Liver (tissue), 9 donors: ENCODE data around the gene IL36G. TPM values are rescaled to one million over a fixed set of nuclear protein-coding genes. Genes with fewer than 3 reads are reported as not detected.
A peak's percentile ranks its signal among the peaks of the same experiment; 100 is the strongest.

Experiments used
- DNase-seq: peaks from one replicate; pipeline ENCODE4 v3.0.0-alpha.2; 2017; ENCODE audit warnings: low spot score
- H3K27ac ChIP-seq, 2 donors: one replicate each; pipeline ENCODE4 v1.7.0; 2013; ENCODE audit warnings: inconsistent platforms in 2 of 2, low read length in 2 of 2, control low read depth in 1 of 2, low read depth in 1 of 2, mild to moderate bottlenecking in 1 of 2
- H3K27me3 ChIP-seq, 4 donors: one replicate each; pipeline versions ENCODE4 v1.6.1 to v1.7.0; 2013; ENCODE audit warnings: low read length in 3 of 4, inconsistent platforms in 1 of 4, mild to moderate bottlenecking in 1 of 4, moderate library complexity in 1 of 4; ENCODE audit not compliant: control insufficient read depth in 4 of 4, insufficient read depth in 4 of 4
- H3K36me3 ChIP-seq, 4 donors: one replicate each; pipeline versions ENCODE4 v1.6.1 to v1.7.0; 2013; ENCODE audit warnings: low read length in 3 of 4, mild to moderate bottlenecking in 3 of 4, low read depth in 1 of 4, moderate library complexity in 1 of 4; ENCODE audit not compliant: control insufficient read depth in 4 of 4, insufficient read depth in 3 of 4
- H3K4me1 ChIP-seq, 4 donors: one replicate each; pipeline versions ENCODE4 v1.6.1 to v1.7.0; 2013; ENCODE audit warnings: low read length in 3 of 4, mild to moderate bottlenecking in 3 of 4, moderate library complexity in 1 of 4; ENCODE audit not compliant: control insufficient read depth in 4 of 4, insufficient read depth in 4 of 4
- H3K4me3 ChIP-seq, 3 donors: one replicate each; pipeline versions ENCODE4 v1.6.1 to v1.7.0; 2013; ENCODE audit warnings: low read length in 3 of 3, control low read depth in 1 of 3, low read depth in 1 of 3, mild to moderate bottlenecking in 1 of 3
- H3K9ac ChIP-seq, 2 donors: one replicate each; pipeline ENCODE4 v1.7.0; 2013; ENCODE audit warnings: low read length in 2 of 2, mild to moderate bottlenecking in 2 of 2, moderate library complexity in 2 of 2, control low read depth in 1 of 2, low read depth in 1 of 2
- H3K9me3 ChIP-seq, 4 donors: one replicate each; pipeline versions ENCODE4 v1.6.1 to v1.7.0; 2013; ENCODE audit warnings: low read length in 3 of 4; ENCODE audit not compliant: control insufficient read depth in 4 of 4
- CTCF ChIP-seq: fragments of 150-350 bp; IDR thresholded peaks from 2 replicates; pipeline ENCODE4 v1.5.1; 2017; ENCODE audit warnings: improper control_type of control experiment, low read depth, low read length; ENCODE audit not compliant: missing input control
- EGR1 ChIP-seq, 2 donors: IDR thresholded peaks; 2 replicates each; pipeline ENCODE4 v1.6.1; 2016 to 2018; ENCODE audit warnings: antibody characterized with exemption in 2 of 2, low read depth in 2 of 2
- FOXA1 ChIP-seq: IDR thresholded peaks from 2 replicates; pipeline ENCODE4 v1.6.1; 2016; ENCODE audit warnings: antibody characterized with exemption
- FOXA2 ChIP-seq: IDR thresholded peaks from 2 replicates; pipeline ENCODE4 v1.6.1; 2016; ENCODE audit warnings: antibody characterized with exemption
- GABPA ChIP-seq, 2 donors: IDR thresholded peaks in 1 of 2; conservative IDR thresholded peaks in 1 of 2; 2 replicates each; pipeline ENCODE4 v1.6.1; 2016; ENCODE audit warnings: antibody characterized with exemption in 2 of 2, mild to moderate bottlenecking in 1 of 2, moderate library complexity in 1 of 2
- HNF4A ChIP-seq, 2 donors: conservative IDR thresholded peaks; 2 replicates each; pipeline ENCODE4 v1.6.1; 2016; ENCODE audit warnings: antibody characterized with exemption in 2 of 2, mild to moderate bottlenecking in 2 of 2
- HNF4G ChIP-seq: IDR thresholded peaks from 2 replicates; pipeline ENCODE4 v1.6.1; 2016; ENCODE audit warnings: antibody characterized with exemption
- JUND ChIP-seq, 2 donors: IDR thresholded peaks; 2 replicates each; pipeline ENCODE4 v1.6.1; 2016; ENCODE audit warnings: antibody characterized with exemption in 2 of 2
- MAX ChIP-seq: IDR thresholded peaks from 2 replicates; pipeline ENCODE4 v1.6.1; 2016; ENCODE audit warnings: antibody characterized with exemption
- NR2F2 ChIP-seq: IDR thresholded peaks from 2 replicates; pipeline ENCODE4 v1.6.1; 2016; ENCODE audit warnings: antibody characterized with exemption
- RAD21 ChIP-seq, 2 donors: IDR thresholded peaks; 2 replicates each; pipeline ENCODE4 v1.6.1; 2016; ENCODE audit warnings: antibody characterized with exemption in 2 of 2, mild to moderate bottlenecking in 2 of 2
- RXRA ChIP-seq, 2 donors: IDR thresholded peaks; 2 replicates each; pipeline ENCODE4 v1.6.1; 2017 to 2018; ENCODE audit warnings: antibody characterized with exemption in 2 of 2, mild to moderate bottlenecking in 1 of 2
- SP1 ChIP-seq: IDR thresholded peaks from 2 replicates; pipeline ENCODE4 v1.6.1; 2018; ENCODE audit warnings: antibody characterized with exemption, mild to moderate bottlenecking
- TAF1 ChIP-seq: conservative IDR thresholded peaks from 2 replicates; pipeline ENCODE4 v1.6.1; 2016; ENCODE audit warnings: antibody characterized with exemption, mild to moderate bottlenecking
- YY1 ChIP-seq: IDR thresholded peaks from 2 replicates; pipeline ENCODE4 v1.6.1; 2016; ENCODE audit warnings: antibody characterized with exemption, mild to moderate bottlenecking
- ZBTB33 ChIP-seq: IDR thresholded peaks from 2 replicates; pipeline ENCODE4 v1.6.1; 2016; ENCODE audit warnings: antibody characterized with exemption
- polyA plus RNA-seq, 2 donors: library from polyadenylated mRNA; stranded (reverse) in 1 of 2; unstranded in 1 of 2; fragments of 200-250 nt in 1 of 2; fragments of >200 nt in 1 of 2; fragmentation: Nextera tagmentation in 1 of 2; extraction: Ambion mirVana in 1 of 2; gene quantifications; one replicate each; pipeline versions ENCODE4 v1.2.1 to v1.2.3, GENCODE V29; 2013 to 2015
- total RNA-seq, 2 donors: library from RNA; depleted of rRNA; stranded (reverse); fragments of >200 nt; gene quantifications; one replicate each; pipeline ENCODE4 v1.2.3, GENCODE V29; 2014
- TF ChIP-seq, protein P1 (sequence below): IDR thresholded peaks from 2 replicates; pipeline ENCODE4 v1.6.1; 2016; ENCODE audit warnings: antibody characterized with exemption
- TF ChIP-seq, protein P2 (sequence below): IDR thresholded peaks from 2 replicates; pipeline ENCODE4 v1.6.1; 2016; ENCODE audit warnings: antibody characterized with exemption, mild to moderate bottlenecking
- donor health status: healthy.
- donor health status: healthy.
- donor health status: healthy.
- donor health status: healthy.
- donor health status: healthy.

The IL36G gene
- total and polyA plus RNA-seq, 4 donors, result not detected

- no peak overlapping the region for H3K9ac ChIP-seq
- peaks cover 0 to 9% (median 2%) of the 10 kb centered on the region in 4 donors for H3K9me3 ChIP-seq
- TF ChIP-seq RXRA (IDR thresholded peaks at IDR 0.05) (peak in 1 of 2 donors; percentile 56), YY1 (peak; percentile 26), FOXA1 (no peak), EGR1 (IDR thresholded peaks at IDR 0.05; ENCODE audit: low read depth in 2 of 2) (no peak), GABPA (IDR thresholded peaks at IDR 0.05 in 1 of 2, conservative IDR thresholded peaks at IDR 0.05 in 1 of 2) (no peak), SP1 (peak; percentile 65), TAF1 (no peak), FOXA2 (peak; percentile 8), JUND (IDR thresholded peaks at IDR 0.05) (peak in 1 of 2 donors; percentile 59), RAD21 (IDR thresholded peaks at IDR 0.05) (peak in 1 of 2 donors; percentile 23), MAX (no peak), CTCF (no peak), HNF4A (conservative IDR thresholded peaks at IDR 0.05) (peak; percentile 87 to 91), HNF4G (peak; percentile 50), NR2F2 (no peak), ZBTB33 (no peak)
- TF ChIP-seq, protein P1, sequence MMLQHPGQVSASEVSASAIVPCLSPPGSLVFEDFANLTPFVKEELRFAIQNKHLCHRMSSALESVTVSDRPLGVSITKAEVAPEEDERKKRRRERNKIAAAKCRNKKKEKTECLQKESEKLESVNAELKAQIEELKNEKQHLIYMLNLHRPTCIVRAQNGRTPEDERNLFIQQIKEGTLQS, result no peak
- TF ChIP-seq, protein P2, sequence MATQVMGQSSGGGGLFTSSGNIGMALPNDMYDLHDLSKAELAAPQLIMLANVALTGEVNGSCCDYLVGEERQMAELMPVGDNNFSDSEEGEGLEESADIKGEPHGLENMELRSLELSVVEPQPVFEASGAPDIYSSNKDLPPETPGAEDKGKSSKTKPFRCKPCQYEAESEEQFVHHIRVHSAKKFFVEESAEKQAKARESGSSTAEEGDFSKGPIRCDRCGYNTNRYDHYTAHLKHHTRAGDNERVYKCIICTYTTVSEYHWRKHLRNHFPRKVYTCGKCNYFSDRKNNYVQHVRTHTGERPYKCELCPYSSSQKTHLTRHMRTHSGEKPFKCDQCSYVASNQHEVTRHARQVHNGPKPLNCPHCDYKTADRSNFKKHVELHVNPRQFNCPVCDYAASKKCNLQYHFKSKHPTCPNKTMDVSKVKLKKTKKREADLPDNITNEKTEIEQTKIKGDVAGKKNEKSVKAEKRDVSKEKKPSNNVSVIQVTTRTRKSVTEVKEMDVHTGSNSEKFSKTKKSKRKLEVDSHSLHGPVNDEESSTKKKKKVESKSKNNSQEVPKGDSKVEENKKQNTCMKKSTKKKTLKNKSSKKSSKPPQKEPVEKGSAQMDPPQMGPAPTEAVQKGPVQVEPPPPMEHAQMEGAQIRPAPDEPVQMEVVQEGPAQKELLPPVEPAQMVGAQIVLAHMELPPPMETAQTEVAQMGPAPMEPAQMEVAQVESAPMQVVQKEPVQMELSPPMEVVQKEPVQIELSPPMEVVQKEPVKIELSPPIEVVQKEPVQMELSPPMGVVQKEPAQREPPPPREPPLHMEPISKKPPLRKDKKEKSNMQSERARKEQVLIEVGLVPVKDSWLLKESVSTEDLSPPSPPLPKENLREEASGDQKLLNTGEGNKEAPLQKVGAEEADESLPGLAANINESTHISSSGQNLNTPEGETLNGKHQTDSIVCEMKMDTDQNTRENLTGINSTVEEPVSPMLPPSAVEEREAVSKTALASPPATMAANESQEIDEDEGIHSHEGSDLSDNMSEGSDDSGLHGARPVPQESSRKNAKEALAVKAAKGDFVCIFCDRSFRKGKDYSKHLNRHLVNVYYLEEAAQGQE, result no peak
- no peak overlapping the region for H3K4me3 ChIP-seq
- DNase-seq, result no peak
- H3K27me3 ChIP-seq, result no peaks in the 10 kb centered on the region
- peaks cover 0 to 4% (median 2%) of the 10 kb centered on the region in 4 donors for H3K4me1 ChIP-seq
- peak overlapping the region in 1 of 2 donors; percentile 36 for H3K27ac ChIP-seq
- no peaks in the 10 kb centered on the region for H3K36me3 ChIP-seq
These were observed 16.0 kb downstream of the IL36G start for GRCh38 chr2:112993831-112994230.
